Measurements from ENCODE around the gene FLT3.

- no peak for TF ChIP-seq POLR2AphosphoS5 (IDR thresholded peaks at IDR 0.05; ENCODE audit: borderline replicate concordance, low read depth, low read length)
- no peak for TF ChIP-seq EZH2 (IDR thresholded peaks at IDR 0.05)
These were observed 59.3 kb downstream of the FLT3 start for GRCh38 chr13:28041031-28041461.

Data from SK-N-MC (cell line).